ENCODE data around the gene METTL24.

DNA sequence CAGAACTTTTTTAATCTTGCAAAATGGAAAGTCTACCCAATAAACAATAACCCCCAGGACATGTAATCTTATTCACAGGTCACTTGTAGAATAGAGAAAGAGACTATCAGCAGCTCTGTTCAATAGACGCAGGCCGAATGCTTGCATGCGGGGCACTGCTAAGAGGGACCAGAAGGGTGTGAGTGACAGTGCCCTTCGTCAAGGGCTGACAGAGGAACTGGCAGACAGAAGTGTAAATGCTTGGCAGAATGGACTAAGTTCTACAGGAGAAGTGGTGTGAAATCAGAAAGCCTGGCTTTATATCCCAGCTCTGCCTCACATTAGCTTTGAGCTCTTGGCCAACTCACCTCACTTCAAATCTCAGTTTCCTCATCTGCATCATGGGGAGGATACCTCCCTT, 36.3 kb upstream of the METTL24 start:
- TF ChIP-seq CTCF (IDR thresholded peaks at IDR 0.05) (no peak), POLR2AphosphoS5 (IDR thresholded peaks at IDR 0.05) (no peak), POLR2A (IDR thresholded peaks at IDR 0.05) (no peak)

Data from prostate gland (tissue), 2 donors.